Glutamatergic neuron (in vitro differentiated cells): ENCODE measurements around the gene RAB11FIP2. TPM values are rescaled to one million over a fixed set of nuclear protein-coding genes. Genes with fewer than 3 reads are reported as not detected.

Experiments used
- DNase-seq: peaks from one replicate; pipeline ENCODE4 v3.0.0; 2022
- H3K27ac Mint-ChIP-seq: one replicate; pipeline ENCODE4 v1.8.0; 2020; ENCODE audit warnings: mild to moderate bottlenecking, mixed read lengths, inconsistent platforms; ENCODE audit not compliant: unreplicated experiment
- H3K27me3 Mint-ChIP-seq: one replicate; pipeline ENCODE4 v1.8.0; 2020; ENCODE audit warnings: mild to moderate bottlenecking, moderate library complexity, mixed read lengths, inconsistent platforms; ENCODE audit not compliant: unreplicated experiment
- H3K36me3 Mint-ChIP-seq: one replicate; pipeline ENCODE4 v1.8.0; 2020; ENCODE audit warnings: mild to moderate bottlenecking, mixed read lengths, inconsistent platforms; ENCODE audit not compliant: unreplicated experiment
- H3K4me1 Mint-ChIP-seq: one replicate; pipeline ENCODE4 v1.8.0; 2020; ENCODE audit warnings: mild to moderate bottlenecking, low read depth, mixed read lengths, inconsistent platforms; ENCODE audit not compliant: unreplicated experiment
- H3K4me3 Mint-ChIP-seq: one replicate; pipeline ENCODE4 v1.8.0; 2020; ENCODE audit warnings: mild to moderate bottlenecking, mixed read lengths, inconsistent platforms; ENCODE audit not compliant: unreplicated experiment
- H3K9me3 Mint-ChIP-seq: one replicate; pipeline ENCODE4 v1.8.0; 2020; ENCODE audit warnings: mild to moderate bottlenecking, moderate library complexity, mixed read lengths, inconsistent platforms; ENCODE audit not compliant: unreplicated experiment
- CTCF ChIP-seq: fragments of 200-600 bp; sonication (generic); IDR thresholded peaks from one replicate; pipeline ENCODE4 v1.5.0; 2021; ENCODE audit not compliant: partially characterized antibody, unreplicated experiment
- total RNA-seq: library from RNA; stranded (reverse); fragmentation: NEBNext Ultra II Directional; extraction: Animal tissue kit (Norgen Biotek cat#: 25700); gene quantifications from one replicate; pipeline ENCODE4 v1.2.1, GENCODE V29; 2021; ENCODE audit not compliant: unreplicated experiment

The RAB11FIP2 gene
- total RNA-seq, 1 donor from 2014 or later = 21.8 TPM

GRCh38 chr10:118042827-118043242, 3.9 kb downstream of the RAB11FIP2 start:
- peaks cover 3% of the 10 kb centered on the region for H3K9me3 Mint-ChIP-seq
- no peak for DNase-seq
- TF ChIP-seq CTCF = no peak
- H3K4me3 Mint-ChIP-seq = no peak overlapping the region
- H3K27me3 Mint-ChIP-seq = peaks cover 3% of the 10 kb centered on the region
- H3K27ac Mint-ChIP-seq = no peak overlapping the region
- peaks cover 13% of the 10 kb centered on the region for H3K4me1 Mint-ChIP-seq
- H3K36me3 Mint-ChIP-seq = no peaks in the 10 kb centered on the region

GRCh38 chr10:118042336-118042735, 4.4 kb downstream of the RAB11FIP2 start:
- peaks cover 13% of the 10 kb centered on the region for H3K4me1 Mint-ChIP-seq
- H3K27ac Mint-ChIP-seq = no peak overlapping the region
- H3K36me3 Mint-ChIP-seq = no peaks in the 10 kb centered on the region
- no peak for DNase-seq
- H3K4me3 Mint-ChIP-seq = no peak overlapping the region
- TF ChIP-seq CTCF = no peak
- peaks cover 3% of the 10 kb centered on the region for H3K9me3 Mint-ChIP-seq
- H3K27me3 Mint-ChIP-seq = peaks cover 3% of the 10 kb centered on the region

GRCh38 chr10:118041316-118041715, 5.4 kb downstream of the RAB11FIP2 start:
- Mint-ChIP-seq H3K36me3 (no peaks in the 10 kb centered on the region), H3K4me3 (no peak overlapping the region), H3K27me3 (no peaks in the 10 kb centered on the region), H3K27ac (no peak overlapping the region), H3K9me3 (no peaks in the 10 kb centered on the region), H3K4me1 (peaks cover 13% of the 10 kb centered on the region)
- no peak for DNase-seq
- TF ChIP-seq CTCF = no peak

DNA sequence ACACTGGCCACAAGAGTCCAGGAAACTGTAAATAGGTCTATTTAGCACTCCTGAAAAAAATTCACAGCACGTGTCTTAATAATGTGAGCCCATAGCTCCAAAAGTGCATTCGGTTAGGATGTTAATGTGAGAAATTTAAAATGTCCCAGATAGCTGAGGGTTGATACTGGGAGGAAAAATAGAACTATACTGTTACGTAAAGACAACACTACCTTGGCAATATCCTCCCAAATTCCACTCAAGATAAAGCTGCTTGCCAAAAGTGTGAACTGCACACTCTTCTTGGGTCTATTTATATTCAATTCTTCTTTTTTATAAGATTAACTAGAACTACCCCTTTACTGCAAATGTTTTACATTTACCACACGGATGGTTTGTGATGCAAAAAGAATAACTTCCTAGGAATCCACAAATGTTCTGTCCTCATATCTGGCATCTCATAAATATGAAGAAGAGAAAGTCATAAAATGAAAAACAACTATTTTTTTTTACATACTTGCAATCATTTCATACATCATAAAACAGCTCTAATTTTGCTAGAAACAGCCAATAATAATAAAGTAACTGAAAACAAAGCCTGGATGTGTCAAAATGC, 10.4 kb downstream of the RAB11FIP2 start:
- DNase-seq = no peak
- H3K9me3 Mint-ChIP-seq = no peaks in the 10 kb centered on the region
- TF ChIP-seq CTCF = no peak

DNA sequence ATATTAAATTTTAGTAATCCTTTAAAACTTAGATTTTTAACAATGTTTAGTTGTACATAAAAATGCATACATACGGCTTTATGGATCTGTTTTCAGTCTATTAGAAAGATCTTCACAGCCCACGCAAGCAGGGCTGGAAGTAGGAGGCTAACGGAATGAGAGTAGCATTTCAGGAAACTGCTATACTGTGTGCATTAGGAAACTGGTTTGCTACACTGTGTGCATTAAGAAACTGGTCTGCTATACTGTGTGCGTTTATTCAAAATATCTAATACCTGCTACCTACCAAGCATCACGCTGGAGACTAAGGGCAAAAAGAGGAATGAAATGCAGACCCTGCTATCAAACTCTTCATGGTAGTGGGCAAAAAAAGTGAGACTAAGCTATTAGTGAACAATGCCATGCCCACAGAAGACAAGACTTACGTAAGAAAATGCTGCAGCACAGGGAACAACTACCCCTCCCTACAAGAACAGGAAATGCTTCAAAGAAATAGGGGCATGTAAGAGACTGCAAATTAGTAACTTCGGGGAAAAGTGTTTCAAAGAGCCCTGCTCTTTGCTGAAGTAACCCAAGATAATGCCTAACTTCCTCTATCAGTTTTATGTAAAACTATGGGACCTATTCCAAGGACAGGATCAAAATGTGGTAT, 11.3 kb downstream of the RAB11FIP2 start:
- Mint-ChIP-seq H3K27me3 (no peaks in the 10 kb centered on the region), H3K4me3 (no peak overlapping the region), H3K9me3 (no peaks in the 10 kb centered on the region), H3K4me1 (peaks cover 7% of the 10 kb centered on the region), H3K27ac (no peak overlapping the region), H3K36me3 (no peaks in the 10 kb centered on the region)
- no peak for DNase-seq
- no peak for TF ChIP-seq CTCF

More for the DNA sequence above, 10.4 kb downstream of the RAB11FIP2 start:
- Mint-ChIP-seq H3K4me3 (no peak overlapping the region), H3K36me3 (no peaks in the 10 kb centered on the region), H3K27me3 (no peaks in the 10 kb centered on the region), H3K27ac (no peak overlapping the region), H3K4me1 (peaks cover 5% of the 10 kb centered on the region)
